Neural progenitor cell (in vitro differentiated cells): Measurements from ENCODE around the gene SPRR4. TPM values are rescaled to one million over a fixed set of nuclear protein-coding genes. Genes with fewer than 3 reads are reported as not detected.

Experiments
- DNase-seq: peaks from one replicate; pipeline ENCODE4 v3.0.0-alpha.2; 2016; ENCODE audit warnings: low spot score
- H2AFZ ChIP-seq: fragments of 200-600 bp; sonication (generic); replicated peaks from 2 replicates; pipeline ENCODE4 v1.6.1; 2016; ENCODE audit warnings: antibody characterized with exemption
- H3F3A ChIP-seq: fragments of 200-600 bp; sonication (generic); 2 replicates; pipeline ENCODE4 v1.6.1; 2016; ENCODE audit warnings: antibody characterized with exemption, low read depth
- H3K27ac ChIP-seq: fragments of 200-600 bp; sonication (generic); 2 replicates; pipeline ENCODE4 v1.5.1; 2016; ENCODE audit warnings: mild to moderate bottlenecking
- H3K27me3 ChIP-seq: fragments of 200-600 bp; sonication (generic); 2 replicates; pipeline ENCODE4 v1.6.1; 2016; ENCODE audit warnings: mild to moderate bottlenecking, moderate library complexity
- H3K36me3 ChIP-seq: fragments of 200-600 bp; sonication (generic); 2 replicates; pipeline ENCODE4 v1.5.1; 2016
- H3K4me1 ChIP-seq: fragments of 200-600 bp; sonication (generic); 2 replicates; pipeline ENCODE4 v1.6.1; 2016; ENCODE audit warnings: mixed run types
- H3K4me2 ChIP-seq: fragments of 200-600 bp; sonication (generic); 2 replicates; pipeline ENCODE4 v1.6.1; 2016
- H3K4me3 ChIP-seq: fragments of 200-600 bp; sonication (generic); 2 replicates; pipeline ENCODE4 v1.5.1; 2016
- H3K79me2 ChIP-seq: fragments of 200-600 bp; sonication (generic); 2 replicates; pipeline ENCODE4 v1.6.1; 2016; ENCODE audit warnings: low read depth
- H3K9ac ChIP-seq: fragments of 200-600 bp; sonication (generic); 2 replicates; pipeline ENCODE4 v1.6.1; 2016
- H3K9me3 ChIP-seq: fragments of 200-600 bp; sonication (generic); 2 replicates; pipeline ENCODE4 v1.5.1; 2016; ENCODE audit warnings: low read depth
- H4K20me1 ChIP-seq: fragments of 200-600 bp; sonication (generic); 2 replicates; pipeline ENCODE4 v1.6.1; 2016; ENCODE audit warnings: low read depth
- H3K27ac Mint-ChIP-seq: 3 replicates; pipeline ENCODE4 v1.8.0; 2021; ENCODE audit warnings: mixed read lengths
- H3K27me3 Mint-ChIP-seq: 2 replicates; pipeline ENCODE4 v1.8.0; 2022; ENCODE audit warnings: low read depth, mild to moderate bottlenecking, inconsistent platforms, moderate library complexity, mixed read lengths; ENCODE audit not compliant: insufficient read depth
- H3K36me3 Mint-ChIP-seq: 3 replicates; pipeline ENCODE4 v1.8.0; 2021; ENCODE audit warnings: mixed read lengths
- H3K4me1 Mint-ChIP-seq: 3 replicates; pipeline ENCODE4 v1.8.0; 2021; ENCODE audit warnings: mixed read lengths
- H3K4me3 Mint-ChIP-seq: 3 replicates; pipeline ENCODE4 v1.8.0; 2021; ENCODE audit warnings: mild to moderate bottlenecking, moderate library complexity, mixed read lengths
- H3K9me3 Mint-ChIP-seq: 3 replicates; pipeline ENCODE4 v1.8.0; 2020; ENCODE audit warnings: mixed read lengths
- EZH2 ChIP-seq: fragments of 200-600 bp; sonication (generic); IDR thresholded peaks from 2 replicates; pipeline ENCODE4 v1.6.1; 2017; ENCODE audit warnings: antibody characterized with exemption, mild to moderate bottlenecking, moderate library complexity
- EZH2phosphoT487 ChIP-seq: fragments of 200-600 bp; sonication (generic); IDR thresholded peaks from 2 replicates; pipeline ENCODE4 v1.6.1; 2017; ENCODE audit warnings: antibody characterized with exemption
- total RNA-seq: library from RNA; depleted of rRNA; stranded (reverse); fragments of >200 nt; gene quantifications from 2 replicates; pipeline ENCODE4 v1.2.3, GENCODE V29; 2015; ENCODE audit warnings: low replicate concordance
- TF ChIP-seq, protein P1 (sequence below): fragments of 200-600 bp; sonication (generic); IDR thresholded peaks from 2 replicates; pipeline ENCODE4 v1.5.1; 2017; ENCODE audit warnings: antibody characterized with exemption, mild to moderate bottlenecking

Gene SPRR4
- total RNA-seq, 1 donor from 2014 or later: not detected

- Histone ChIP-seq H3K27ac (no peak overlapping the region), H3K4me2 (no peak overlapping the region), H3K4me1 (no peaks in the 10 kb centered on the region), H3F3A (no peaks in the 10 kb centered on the region), H2AFZ (no peak overlapping the region), H3K79me2 (no peaks in the 10 kb centered on the region), H3K36me3 (no peaks in the 10 kb centered on the region), H3K9me3 (peaks cover 4% of the 10 kb centered on the region), H4K20me1 (no peaks in the 10 kb centered on the region), H3K9ac (no peak overlapping the region), H3K27me3 (no peaks in the 10 kb centered on the region), H3K4me3 (no peak overlapping the region)
- Mint-ChIP-seq H3K4me1 (no peaks in the 10 kb centered on the region), H3K27ac (no peak overlapping the region), H3K9me3 (peaks cover 2% of the 10 kb centered on the region), H3K36me3 (no peaks in the 10 kb centered on the region), H3K4me3 (no peak overlapping the region), H3K27me3 (peaks cover 5% of the 10 kb centered on the region)
- DNase-seq: no peak
- TF ChIP-seq EZH2: no peak
- TF ChIP-seq, protein P1, sequence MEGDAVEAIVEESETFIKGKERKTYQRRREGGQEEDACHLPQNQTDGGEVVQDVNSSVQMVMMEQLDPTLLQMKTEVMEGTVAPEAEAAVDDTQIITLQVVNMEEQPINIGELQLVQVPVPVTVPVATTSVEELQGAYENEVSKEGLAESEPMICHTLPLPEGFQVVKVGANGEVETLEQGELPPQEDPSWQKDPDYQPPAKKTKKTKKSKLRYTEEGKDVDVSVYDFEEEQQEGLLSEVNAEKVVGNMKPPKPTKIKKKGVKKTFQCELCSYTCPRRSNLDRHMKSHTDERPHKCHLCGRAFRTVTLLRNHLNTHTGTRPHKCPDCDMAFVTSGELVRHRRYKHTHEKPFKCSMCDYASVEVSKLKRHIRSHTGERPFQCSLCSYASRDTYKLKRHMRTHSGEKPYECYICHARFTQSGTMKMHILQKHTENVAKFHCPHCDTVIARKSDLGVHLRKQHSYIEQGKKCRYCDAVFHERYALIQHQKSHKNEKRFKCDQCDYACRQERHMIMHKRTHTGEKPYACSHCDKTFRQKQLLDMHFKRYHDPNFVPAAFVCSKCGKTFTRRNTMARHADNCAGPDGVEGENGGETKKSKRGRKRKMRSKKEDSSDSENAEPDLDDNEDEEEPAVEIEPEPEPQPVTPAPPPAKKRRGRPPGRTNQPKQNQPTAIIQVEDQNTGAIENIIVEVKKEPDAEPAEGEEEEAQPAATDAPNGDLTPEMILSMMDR: no peak
- no peak for TF ChIP-seq EZH2phosphoT487
Measured at GRCh38 chr1:152972196-152972886, 1.9 kb downstream of the SPRR4 start.

GRCh38 chr1:152976688-152977087 lies 6.2 kb downstream of the SPRR4 start:
- H3K4me1 ChIP-seq: no peaks in the 10 kb centered on the region

DNA sequence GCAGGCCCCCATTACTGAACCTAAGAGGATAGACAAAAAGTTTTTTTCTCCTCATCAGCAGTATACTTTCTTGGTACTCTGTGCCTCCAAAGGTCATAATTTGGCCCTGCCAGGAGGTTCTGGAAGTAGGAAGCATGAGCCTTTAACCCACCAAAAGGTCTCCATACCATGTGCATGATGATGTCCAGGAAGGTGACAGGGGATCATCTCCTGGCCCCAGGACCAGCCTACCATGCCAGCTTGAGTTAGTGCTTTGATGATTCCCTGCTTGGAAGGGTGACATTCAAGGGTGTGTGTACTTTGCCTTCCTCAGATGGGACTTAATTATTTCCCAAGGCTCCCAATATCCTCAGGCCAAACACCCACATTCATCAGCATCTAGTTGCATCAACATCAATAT lies 7.2 kb downstream of the SPRR4 start:
- Mint-ChIP-seq H3K4me3 (no peak overlapping the region), H3K27ac (no peak overlapping the region), H3K9me3 (no peaks in the 10 kb centered on the region), H3K36me3 (no peaks in the 10 kb centered on the region), H3K4me1 (no peaks in the 10 kb centered on the region), H3K27me3 (peaks cover 5% of the 10 kb centered on the region)
- H3K79me2 ChIP-seq: no peaks in the 10 kb centered on the region
- DNase-seq: no peak
- no peak overlapping the region for H3K4me2 ChIP-seq
- no peaks in the 10 kb centered on the region for H3K27me3 ChIP-seq
- no peak for TF ChIP-seq EZH2
- TF ChIP-seq, protein P1: no peak
- no peak for TF ChIP-seq EZH2phosphoT487
- no peak overlapping the region for H3K27ac ChIP-seq
- no peaks in the 10 kb centered on the region for H3F3A ChIP-seq
- H2AFZ ChIP-seq: no peak overlapping the region
- H4K20me1 ChIP-seq: no peaks in the 10 kb centered on the region
- H3K4me3 ChIP-seq: no peak overlapping the region
- H3K4me1 ChIP-seq: no peaks in the 10 kb centered on the region
- H3K9me3 ChIP-seq: peaks cover 4% of the 10 kb centered on the region
- no peak overlapping the region for H3K9ac ChIP-seq
- H3K36me3 ChIP-seq: no peaks in the 10 kb centered on the region

More at GRCh38 chr1:152976688-152977087, 6.2 kb downstream of the SPRR4 start:
- TF ChIP-seq, protein P1: no peak
- no peak for TF ChIP-seq EZH2phosphoT487
- TF ChIP-seq EZH2: no peak
- no peak overlapping the region for H3K9ac ChIP-seq
- H3F3A ChIP-seq: no peaks in the 10 kb centered on the region
- H3K4me2 ChIP-seq: no peak overlapping the region
- Mint-ChIP-seq H3K4me1 (no peaks in the 10 kb centered on the region), H3K4me3 (no peak overlapping the region), H3K9me3 (no peaks in the 10 kb centered on the region), H3K27me3 (peaks cover 9% of the 10 kb centered on the region), H3K27ac (no peak overlapping the region), H3K36me3 (no peaks in the 10 kb centered on the region)
- no peak overlapping the region for H3K4me3 ChIP-seq
- DNase-seq: no peak
- no peak overlapping the region for H3K27ac ChIP-seq
- no peaks in the 10 kb centered on the region for H3K36me3 ChIP-seq
- no peaks in the 10 kb centered on the region for H3K79me2 ChIP-seq
- H3K27me3 ChIP-seq: no peaks in the 10 kb centered on the region
- peaks cover 4% of the 10 kb centered on the region for H3K9me3 ChIP-seq
- H4K20me1 ChIP-seq: no peaks in the 10 kb centered on the region
- no peak overlapping the region for H2AFZ ChIP-seq
